Cardiac septum (tissue), 1 donor: ENCODE results near the gene CYP2A7. TPM values are rescaled to one million over a fixed set of nuclear protein-coding genes. Genes with fewer than 3 reads are reported as not detected.
"Not testable (repeated sequence)": the region's sequence is repeated elsewhere in the genome, so short reads cannot be mapped to it uniquely, and the experiment has no call there.

Source experiments
- DNase-seq: peaks from one replicate; pipeline ENCODE4 v3.0.0-alpha.2; 2020; ENCODE audit warnings: low spot score
- intact Hi-C: fragments of 100-400 bp; cut with DNase I; formaldehyde crosslinking; loops from one replicate; pipeline ENCODE4 v1.14.0; 2022
- total RNA-seq: library from RNA; stranded (reverse); fragmentation: NEBNext Ultra II Directional; extraction: Animal tissue kit (Norgen Biotek cat#: 25700); gene quantifications from one replicate; pipeline ENCODE4 v1.2.1, GENCODE V29; 2021
- donor health status: DM: no; HTN: no; CAD: no.

Gene CYP2A7
- total RNA-seq, 1 donor from 2014 or later: not detected

DNA sequence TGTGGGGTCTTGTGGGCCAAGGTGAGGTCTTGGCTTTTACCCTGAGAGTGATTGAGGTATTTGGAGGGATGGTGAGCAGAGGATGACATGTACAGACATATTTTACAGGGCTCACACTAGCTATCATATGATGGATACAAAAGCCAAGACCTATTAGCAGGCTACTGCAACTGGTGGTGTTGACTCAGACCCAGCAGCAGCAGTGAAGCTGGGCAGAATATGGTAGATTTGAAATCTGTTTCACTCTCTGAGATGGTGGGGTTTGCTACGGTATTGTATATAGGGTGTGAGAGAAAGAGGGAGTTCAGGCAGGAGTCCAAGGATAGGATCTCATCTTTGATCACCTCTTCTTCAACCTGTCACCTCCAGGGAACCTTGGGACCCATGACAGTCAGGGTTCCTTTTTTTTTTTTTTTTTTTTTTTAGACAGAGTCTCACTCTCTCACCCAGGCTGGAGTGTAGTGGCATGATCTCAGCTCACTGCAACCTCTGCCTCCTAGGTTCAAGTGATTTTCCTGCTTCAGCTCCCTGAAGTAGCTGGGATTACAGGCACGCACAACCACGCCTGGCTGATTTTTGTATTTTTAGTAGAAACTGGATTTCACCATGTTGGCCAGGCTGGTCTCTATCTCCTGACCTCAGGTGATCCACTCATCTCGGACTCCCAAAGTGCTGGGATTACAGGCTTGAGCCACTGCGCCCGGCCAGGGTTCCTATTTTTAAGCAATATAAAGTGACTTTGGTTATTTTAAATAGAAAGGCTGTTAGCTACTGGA lies 20.1 kb upstream of the CYP2A7 start:
- intact Hi-C loops: loop anchor here (10.0 kb wide), 1 partner anchor 237 kb away; no protein-coding TSS in a partner anchor

GRCh38 chr19:40900521-40900920 lies 18.5 kb upstream of the CYP2A7 start:
- intact Hi-C loops: loop anchor here (10.0 kb wide), 1 partner anchor 236 kb away; no protein-coding TSS in a partner anchor
- DNase-seq: not testable (repeated sequence)

More for the DNA sequence above, 20.1 kb upstream of the CYP2A7 start:
- DNase-seq: not testable (repeated sequence)

- not testable (repeated sequence) for DNase-seq
- intact Hi-C loops: loop anchor here (10.0 kb wide), 1 partner anchor 235 kb away; no protein-coding TSS in a partner anchor
Measured at GRCh38 chr19:40899964-40900363, 17.9 kb upstream of the CYP2A7 start.

GRCh38 chr19:40896843-40897789 lies 15.1 kb upstream of the CYP2A7 start:
- DNase-seq, intact Hi-C loops: not testable (repeated sequence)

GRCh38 chr19:40896418-40896796 lies 14.4 kb upstream of the CYP2A7 start:
- intact Hi-C loops: no loop called here
- no peak for DNase-seq

GRCh38 chr19:40893112-40893511 lies 11.1 kb upstream of the CYP2A7 start:
- DNase-seq: no peak
- intact Hi-C loops: no loop called here

DNA sequence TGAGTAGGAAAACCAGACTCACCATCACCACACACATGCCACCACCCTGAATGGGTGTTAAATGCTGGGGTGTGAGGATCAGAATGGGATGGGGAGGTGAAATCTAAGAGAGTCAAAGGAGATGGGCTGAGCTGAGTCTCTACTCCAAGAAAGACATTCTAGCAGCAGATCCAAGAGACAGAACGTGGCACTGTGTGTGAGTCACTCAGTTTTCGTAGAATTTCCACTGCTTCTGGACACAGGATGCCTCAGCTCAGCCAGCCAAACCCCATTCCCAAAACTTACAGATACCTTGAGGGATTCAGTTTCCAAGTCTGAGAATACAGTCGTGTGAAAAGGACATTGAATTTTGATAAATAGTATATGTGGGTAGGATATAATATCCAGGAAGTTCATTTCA lies 7.3 kb upstream of the CYP2A7 start:
- intact Hi-C loops: no loop called here
- no peak for DNase-seq

DNA sequence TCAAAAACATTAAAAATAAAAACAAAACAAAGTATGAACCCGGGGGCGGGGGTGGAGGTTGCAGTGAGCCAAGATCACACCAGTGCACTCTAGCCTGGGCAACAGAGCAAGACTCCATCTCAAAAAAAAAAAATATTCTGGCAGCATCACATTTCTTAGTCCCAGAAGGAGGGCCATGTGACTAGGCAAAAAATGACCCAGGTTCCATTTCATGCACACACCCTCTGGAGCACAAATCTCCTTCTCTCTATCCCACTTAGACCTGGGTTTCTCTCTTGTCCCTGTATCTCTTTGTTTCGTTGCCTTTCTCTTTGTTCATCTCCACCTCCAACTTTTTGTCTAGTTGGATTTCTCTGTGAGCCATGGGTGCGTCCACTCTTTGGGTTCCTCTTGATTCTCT lies 6.2 kb upstream of the CYP2A7 start:
- DNase-seq: no peak
- intact Hi-C loops: no loop called here

DNA sequence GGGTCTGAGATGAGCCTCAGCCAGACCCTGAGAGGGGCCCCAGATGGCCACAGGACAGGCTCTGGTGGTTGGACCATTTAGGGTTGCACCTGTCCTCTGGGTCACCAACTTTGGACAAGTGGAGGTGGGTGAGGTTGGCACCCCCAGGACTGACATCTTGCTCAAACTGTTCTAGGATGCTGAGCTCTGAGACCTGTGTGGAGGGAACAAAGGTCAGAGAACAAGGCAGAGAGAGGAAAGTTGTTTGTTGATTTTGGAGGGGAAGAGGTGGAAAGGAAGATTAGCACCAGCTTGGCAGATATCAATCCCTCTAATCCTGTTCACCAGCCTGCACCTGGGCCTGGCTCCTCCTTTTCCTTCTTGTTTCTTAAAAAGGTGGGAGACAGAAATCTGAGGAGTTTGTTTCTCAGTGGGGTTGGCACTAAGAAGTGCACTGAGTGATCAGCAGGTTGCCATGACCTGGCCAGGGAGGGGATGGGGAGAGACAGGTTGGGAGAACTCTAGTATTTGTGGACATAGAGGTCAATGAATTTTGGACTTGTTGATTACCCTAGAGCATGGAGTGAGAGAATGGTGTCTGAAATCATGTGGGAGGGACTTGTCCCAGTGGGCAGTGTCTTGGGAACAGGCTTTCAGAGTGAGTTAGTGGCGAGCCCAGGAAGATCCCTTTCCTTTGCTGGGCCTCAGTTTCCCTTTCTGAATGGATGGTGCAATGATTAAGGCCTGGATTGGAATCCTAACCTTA lies 2.3 kb upstream of the CYP2A7 start:
- intact Hi-C loops, DNase-seq: not testable (repeated sequence)

- DNase-seq, intact Hi-C loops: not testable (repeated sequence)
Measured at GRCh38 chr19:40879349-40879748, 2.7 kb downstream of the CYP2A7 start.

- intact Hi-C loops: not testable (repeated sequence)
- DNase-seq: peak; percentile 94
Measured at GRCh38 chr19:40875526-40875951, 6.5 kb downstream of the CYP2A7 start.

DNA sequence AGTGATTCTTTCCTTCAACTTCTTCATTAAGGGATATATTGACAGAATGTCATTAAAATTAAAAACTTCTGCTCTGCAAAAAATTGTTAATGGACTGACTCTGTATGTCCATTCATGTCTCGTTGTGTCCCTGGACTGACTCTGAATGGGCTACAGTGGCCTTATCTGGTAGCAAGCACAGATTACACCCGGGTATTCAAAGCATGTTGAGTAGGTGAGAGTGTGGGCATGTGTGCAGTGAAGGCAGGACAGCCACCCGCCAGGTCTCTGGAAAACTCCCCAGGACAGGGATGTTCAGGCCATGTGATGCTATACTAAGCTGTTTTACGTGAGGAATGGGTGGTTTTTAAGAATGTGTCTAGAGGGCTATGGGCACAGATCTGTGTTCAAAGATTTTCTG lies 7.2 kb downstream of the CYP2A7 start:
- intact Hi-C loops, DNase-seq: not testable (repeated sequence)

- DNase-seq, intact Hi-C loops: not testable (repeated sequence)
Measured at GRCh38 chr19:40873873-40874272, 8.2 kb downstream of the CYP2A7 start.

DNA sequence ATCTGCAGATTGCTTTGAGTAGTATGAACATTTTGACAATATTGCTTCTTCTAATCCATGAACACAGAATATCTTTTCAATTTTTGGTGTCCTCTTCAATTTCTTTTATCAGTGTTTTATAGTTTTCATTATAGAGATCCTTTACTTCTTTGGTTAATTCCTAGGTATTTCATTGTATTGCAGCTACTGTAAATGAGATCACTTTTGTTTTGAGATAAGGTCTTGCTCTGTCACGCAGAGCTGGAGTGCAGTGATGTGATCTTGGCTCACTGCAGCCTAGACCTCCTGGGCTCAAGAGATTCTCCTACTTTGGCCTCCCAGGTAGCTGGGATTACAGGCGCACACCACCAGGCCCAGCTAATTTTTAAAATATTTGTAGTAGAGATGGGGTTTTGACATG lies 9.8 kb downstream of the CYP2A7 start:
- DNase-seq: no peak
- intact Hi-C loops: no loop called here

GRCh38 chr19:40867701-40868100 lies 14.3 kb downstream of the CYP2A7 start:
- no peak for DNase-seq
- intact Hi-C loops: no loop called here

DNA sequence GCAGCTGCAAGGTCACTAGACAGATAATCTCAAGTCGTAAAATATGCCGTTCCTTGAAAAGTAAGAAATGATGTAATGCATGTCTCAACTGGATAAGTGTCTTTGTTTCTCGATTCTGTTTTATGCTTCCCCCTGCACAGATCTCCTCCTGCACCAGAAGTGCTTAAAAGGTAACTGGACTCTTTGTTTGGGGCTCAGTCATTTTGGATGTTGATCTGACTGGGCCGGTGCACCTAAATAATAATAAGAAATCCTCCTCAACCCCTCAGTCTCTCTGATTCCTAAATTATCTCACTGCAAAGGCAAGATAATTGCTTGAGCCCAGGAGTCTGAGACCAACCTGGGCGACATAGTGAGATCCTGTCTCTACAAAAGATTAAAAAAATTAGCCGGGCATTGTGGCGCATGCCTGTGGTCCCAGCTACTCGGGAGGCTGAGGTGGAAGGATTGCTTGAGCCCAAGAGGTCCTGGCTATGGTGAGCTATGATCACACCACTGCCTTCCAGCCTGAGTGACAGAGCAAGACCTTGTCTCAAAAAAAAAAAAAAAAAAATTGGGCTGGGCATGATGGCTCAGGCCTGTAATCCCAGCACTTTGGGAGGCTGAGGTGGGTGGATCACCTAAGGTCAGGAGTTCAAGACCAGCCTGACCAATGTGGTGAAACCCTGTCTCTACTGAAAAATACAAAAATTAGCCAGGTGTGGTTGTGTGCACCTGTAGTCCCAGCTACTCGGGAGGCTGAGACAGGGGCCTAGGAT lies 17.1 kb downstream of the CYP2A7 start:
- DNase-seq, intact Hi-C loops: not testable (repeated sequence)

- intact Hi-C loops: no loop called here
- no peak for DNase-seq
Measured at GRCh38 chr19:40862785-40863184, 19.2 kb downstream of the CYP2A7 start.

DNA sequence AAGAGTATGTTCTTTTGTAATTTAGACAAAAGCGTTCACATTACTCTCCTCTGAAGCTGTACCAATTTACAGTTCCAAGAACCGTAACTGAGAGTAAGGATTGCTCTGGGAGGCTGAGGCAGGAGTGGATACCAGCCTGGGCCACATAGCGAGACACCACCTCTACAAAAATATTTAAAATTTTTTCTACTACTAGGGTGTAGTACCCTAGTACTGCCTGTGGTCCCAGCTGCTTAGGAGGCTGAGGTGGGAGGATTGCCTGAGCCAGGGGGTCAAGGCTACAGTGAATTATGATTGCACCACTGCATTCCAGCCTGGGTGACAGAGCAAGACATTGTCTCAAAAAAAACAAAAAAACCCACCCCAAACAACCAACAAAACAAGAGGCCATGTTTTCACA lies 19.7 kb downstream of the CYP2A7 start:
- intact Hi-C loops: no loop called here
- no peak for DNase-seq

DNA sequence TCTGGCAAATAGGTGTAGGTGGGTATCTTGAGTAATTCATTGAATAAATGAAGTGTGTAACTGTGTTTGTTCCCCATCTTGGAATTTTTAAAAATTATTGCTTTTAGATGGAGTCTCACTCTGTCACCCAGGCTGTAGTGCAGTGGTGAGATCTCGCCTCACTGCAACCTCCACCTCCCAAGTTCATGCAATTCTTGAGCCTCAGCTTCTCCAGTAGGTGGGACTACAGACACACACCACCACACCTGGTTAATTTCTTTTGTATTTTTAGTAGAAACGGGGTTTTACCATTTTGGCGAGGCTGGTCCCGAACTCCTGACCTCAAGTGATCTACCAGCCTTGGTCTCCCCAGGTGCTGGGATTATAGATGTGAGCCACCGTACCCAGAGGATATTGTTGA lies 23.9 kb downstream of the CYP2A7 start:
- intact Hi-C loops: no loop called here
- DNase-seq: no peak
